OCI-LY1 (cell line): ENCODE data around the gene FRMD3.

ENCODE experiments used
- EZH2 ChIP-seq: fragments of 200-600 bp; sonication (generic), shearing (Covaris generic); IDR thresholded peaks from 2 replicates; pipeline ENCODE4 v1.8.0; 2017; ENCODE audit warnings: borderline replicate concordance, mixed run types, mild to moderate bottlenecking, antibody characterized with exemption, low read length, moderate library complexity, mixed read lengths
- TF ChIP-seq, protein P1 (sequence below): fragments of 200-600 bp; sonication (generic), shearing (Covaris generic); IDR thresholded peaks from 2 replicates; pipeline ENCODE4 v1.5.1; 2017; ENCODE audit warnings: mild to moderate bottlenecking, antibody characterized with exemption, low read length, moderate library complexity, mixed read lengths

DNA sequence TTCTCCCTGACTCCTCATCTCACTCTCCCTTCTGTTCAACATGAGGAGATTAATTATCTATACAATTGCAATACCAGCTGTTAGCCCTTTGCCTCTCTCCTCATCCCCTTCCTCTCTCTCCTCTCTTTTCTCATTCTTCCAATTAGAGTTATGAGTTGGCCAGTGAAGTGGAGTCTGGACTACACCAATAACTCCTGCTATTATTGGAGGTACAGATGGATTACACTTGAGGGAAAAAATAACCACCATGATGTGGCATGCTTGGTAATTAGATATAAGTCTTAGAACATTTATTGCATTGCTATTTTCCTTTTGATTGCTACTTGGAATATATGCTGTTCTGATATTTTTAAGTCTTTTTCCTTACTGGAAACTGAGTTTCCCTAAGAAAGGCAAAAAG is 159.2 kb downstream of the FRMD3 start:
- TF ChIP-seq, protein P1, sequence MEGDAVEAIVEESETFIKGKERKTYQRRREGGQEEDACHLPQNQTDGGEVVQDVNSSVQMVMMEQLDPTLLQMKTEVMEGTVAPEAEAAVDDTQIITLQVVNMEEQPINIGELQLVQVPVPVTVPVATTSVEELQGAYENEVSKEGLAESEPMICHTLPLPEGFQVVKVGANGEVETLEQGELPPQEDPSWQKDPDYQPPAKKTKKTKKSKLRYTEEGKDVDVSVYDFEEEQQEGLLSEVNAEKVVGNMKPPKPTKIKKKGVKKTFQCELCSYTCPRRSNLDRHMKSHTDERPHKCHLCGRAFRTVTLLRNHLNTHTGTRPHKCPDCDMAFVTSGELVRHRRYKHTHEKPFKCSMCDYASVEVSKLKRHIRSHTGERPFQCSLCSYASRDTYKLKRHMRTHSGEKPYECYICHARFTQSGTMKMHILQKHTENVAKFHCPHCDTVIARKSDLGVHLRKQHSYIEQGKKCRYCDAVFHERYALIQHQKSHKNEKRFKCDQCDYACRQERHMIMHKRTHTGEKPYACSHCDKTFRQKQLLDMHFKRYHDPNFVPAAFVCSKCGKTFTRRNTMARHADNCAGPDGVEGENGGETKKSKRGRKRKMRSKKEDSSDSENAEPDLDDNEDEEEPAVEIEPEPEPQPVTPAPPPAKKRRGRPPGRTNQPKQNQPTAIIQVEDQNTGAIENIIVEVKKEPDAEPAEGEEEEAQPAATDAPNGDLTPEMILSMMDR, result no peak
- no peak for TF ChIP-seq EZH2
